Esophagus mucosa (tissue), 1 donor: Measurements from ENCODE around the gene RGS6. TPM values are rescaled to one million over a fixed set of nuclear protein-coding genes. Genes with fewer than 3 reads are reported as not detected.

ENCODE experiments used
- ATAC-seq: fragments of 200-7000 bp; cut with Tn5 transposase; one replicate; pipeline ENCODE4 v1.9.1; 2020
- total RNA-seq: library from RNA; stranded (reverse); gene quantifications from one replicate; pipeline ENCODE4 v1.2.4, GENCODE V29; 2023
- donor health status: DM: yes; HTN: yes; CAD: no.

The RGS6 gene
- total RNA-seq, 1 donor from 2014 or later = 0.52 TPM

DNA sequence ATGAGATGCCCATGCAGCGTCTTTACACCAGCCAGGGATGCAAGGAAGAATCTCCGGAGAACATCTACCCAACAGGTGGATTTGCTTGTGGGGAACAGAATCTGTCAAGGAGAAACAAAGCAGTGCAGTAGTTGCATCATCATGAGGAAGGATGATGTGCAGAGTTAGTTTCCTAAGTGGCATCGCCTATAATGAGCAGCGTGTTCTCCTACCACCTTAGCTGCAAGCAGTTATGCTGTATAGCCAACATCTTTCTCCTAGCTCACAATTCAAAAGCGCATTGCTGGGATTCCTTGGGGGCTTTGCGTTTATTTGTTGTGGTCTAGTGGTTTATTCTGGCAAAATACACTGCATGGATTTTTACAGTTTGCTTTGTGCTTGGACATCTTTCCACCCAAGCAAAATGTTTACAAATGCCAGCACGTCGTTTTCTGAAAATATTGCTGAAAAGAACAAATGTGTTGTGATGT lies 233.0 kb downstream of the RGS6 start:
- ATAC-seq = no peak

DNA sequence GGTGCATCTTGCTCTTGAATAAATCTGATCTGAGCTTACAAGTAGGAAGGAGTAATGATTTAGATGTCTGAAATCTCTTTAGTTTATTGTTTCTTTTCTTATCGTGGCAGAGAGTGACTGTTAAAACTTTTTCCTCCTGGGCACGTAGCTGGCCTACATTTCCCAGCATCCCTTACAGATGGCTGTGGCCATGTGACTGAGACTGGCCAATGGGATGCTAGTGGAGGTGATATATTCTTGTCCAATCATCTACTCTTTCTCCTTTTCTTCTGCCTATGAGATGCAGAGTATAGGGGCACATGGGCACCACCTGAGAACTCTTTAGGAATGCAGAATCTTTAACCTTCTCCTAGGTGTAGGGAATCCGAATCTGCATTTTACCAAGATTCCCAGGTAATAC lies 237.3 kb downstream of the RGS6 start:
- no peak for ATAC-seq

DNA sequence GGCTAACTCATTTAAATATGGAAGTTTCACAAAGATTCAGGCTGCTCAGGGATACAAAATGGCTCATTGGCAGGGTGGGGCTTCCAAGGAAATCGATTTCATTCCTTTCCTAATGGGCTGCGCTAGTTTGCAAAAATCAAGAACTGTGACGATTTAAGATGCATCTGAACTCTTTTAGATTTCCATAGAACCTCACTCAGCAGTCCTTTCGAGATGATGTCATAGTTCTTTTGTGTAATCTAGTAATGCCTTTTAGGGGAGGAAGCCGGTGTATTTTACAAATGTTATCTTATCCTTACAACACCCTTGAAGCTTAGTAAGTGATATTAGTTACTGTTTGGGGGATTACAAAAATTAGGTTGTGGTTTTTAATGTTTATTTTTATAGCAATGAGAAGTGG lies 239.8 kb downstream of the RGS6 start:
- no peak for ATAC-seq

DNA sequence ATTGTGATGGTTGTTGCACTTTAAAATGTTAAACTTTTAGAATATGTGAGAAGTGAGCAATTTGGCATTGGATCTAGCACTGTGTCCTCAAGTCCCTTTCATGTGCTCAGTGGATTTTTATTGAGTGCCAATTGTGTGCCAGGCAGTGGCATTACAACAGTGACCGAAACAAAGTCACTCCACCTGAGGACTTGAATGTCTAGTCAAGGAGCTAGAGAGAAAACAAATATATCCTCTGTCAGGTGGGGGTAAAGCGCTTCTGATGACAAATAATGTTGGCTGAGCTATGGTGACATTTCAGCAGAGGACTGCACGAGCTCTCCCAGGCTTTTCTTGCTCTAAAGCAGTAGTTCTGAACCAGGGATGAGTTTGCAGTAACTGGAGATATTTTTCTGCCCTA lies 240.4 kb downstream of the RGS6 start:
- no peak for ATAC-seq

DNA sequence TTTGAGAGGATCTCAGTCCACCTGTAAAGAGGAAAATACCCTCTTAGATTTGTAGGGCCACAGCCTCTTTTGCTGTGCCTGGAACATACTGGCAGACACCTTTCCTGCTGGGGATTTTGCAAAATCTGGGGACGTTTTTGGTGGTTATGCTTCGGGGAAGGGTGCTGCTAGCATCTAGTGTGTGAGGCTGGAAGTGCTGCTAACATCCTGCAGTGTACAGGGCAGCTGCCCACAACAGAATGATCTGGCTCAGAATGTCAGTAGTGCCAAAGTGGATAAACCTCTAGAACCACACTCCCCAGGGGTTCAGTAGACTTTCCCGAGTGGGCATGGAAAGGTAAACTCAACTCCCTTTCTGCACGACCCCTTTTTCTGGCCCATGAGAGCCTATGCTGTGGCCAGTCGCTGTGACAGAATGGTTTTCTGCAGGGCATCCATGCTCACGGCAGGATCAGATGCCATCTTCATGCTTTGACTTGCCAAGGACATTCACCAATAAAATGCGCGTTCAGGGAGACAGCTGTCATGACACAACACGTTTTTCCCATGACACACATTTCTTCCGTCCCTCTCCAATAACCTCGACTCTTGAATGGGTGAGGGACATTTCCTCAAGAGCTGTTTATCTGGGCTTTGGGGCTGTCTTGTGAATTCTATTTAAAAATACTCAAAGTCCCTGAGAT lies 240.9 kb downstream of the RGS6 start:
- ATAC-seq = no peak

DNA sequence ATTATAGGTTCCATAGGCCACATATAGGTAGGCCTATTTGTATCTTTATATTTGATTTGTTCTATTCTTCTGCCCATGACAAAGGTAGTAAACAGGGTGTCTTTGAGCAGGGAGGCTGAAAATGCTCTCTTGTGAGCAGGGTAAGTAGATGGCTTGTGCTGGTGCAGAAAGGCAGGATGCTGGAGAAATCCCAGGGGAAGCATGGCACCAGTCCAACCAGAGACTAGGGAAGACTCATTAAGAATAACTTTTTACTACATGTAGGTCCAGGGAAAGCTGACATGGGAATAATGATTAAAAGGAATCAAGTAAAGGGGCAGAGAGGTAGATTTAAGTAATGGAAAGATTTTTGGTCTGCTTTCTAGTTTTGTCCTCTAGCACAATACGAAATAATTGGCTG lies 245.0 kb downstream of the RGS6 start:
- no peak for ATAC-seq

DNA sequence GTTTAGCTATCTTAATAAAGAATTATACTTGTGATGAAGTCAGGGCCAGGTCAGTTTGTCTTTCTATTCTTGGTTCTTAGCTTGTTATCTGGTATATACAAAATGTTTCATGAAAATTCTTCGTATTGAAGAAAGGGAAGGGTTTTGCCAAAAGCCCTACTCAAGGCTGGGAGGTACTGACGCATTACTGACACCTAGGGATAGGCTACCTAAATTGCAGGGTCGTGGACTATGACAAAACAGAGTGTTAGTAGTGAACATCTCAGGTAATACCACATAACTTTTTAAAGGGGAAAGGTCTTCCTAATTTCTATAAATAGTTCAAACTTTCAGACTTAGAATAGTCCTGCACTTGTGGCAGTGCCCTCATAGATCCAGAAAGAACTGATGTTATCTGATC lies 246.3 kb downstream of the RGS6 start:
- ATAC-seq = no peak

DNA sequence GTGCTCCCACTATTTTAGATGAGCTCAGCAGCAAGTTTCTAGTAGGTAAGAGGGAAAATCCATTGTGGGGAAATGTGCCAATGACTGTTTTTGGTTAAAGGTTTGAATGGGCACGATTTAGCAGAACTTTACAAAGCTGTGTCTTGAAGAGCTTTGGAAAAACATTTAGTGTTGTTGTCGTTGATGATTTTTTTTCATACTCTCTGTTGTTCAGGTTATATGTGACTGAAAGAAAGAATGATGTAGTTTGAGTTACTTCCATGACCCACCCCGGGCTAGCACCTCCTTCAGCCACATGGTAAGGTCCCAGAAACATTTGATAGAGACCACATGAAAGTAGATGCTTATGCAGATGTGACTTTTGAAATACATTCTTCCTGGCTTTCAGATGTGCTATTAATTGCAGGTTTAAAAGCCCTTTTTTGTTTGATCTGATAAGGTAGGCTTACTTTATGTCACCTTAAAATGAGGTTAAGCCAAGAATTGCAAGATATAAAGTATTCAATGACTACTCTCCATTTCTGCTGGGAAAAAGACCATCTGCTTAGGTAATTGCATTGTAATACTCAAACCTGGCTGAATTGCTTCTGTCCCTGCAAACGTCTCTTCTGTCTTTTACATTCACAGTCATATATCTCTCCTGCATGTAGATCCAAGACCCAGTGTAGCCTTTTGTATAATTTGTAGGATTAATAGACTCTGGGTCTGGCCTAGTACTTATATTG lies 250.6 kb downstream of the RGS6 start:
- ATAC-seq = no peak

DNA sequence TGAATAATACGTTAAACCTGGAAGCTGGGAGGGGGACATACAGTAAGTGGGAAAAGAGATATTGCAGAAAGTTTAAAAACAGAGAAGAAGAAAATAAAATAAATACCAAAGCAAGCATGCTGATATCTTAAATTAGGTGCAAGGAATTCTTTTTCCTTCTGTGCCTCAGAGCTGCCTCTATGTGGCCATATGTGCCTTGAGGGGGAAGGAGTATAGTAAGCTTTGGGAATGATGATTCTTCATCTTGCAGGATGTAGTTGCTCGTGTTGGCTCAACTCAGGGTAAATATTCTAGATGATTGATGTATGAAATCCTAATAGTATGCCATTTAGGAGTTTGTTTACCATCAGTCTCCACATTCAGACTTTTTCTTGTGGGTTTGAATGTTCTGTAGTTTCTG lies 251.4 kb downstream of the RGS6 start:
- ATAC-seq = no peak

DNA sequence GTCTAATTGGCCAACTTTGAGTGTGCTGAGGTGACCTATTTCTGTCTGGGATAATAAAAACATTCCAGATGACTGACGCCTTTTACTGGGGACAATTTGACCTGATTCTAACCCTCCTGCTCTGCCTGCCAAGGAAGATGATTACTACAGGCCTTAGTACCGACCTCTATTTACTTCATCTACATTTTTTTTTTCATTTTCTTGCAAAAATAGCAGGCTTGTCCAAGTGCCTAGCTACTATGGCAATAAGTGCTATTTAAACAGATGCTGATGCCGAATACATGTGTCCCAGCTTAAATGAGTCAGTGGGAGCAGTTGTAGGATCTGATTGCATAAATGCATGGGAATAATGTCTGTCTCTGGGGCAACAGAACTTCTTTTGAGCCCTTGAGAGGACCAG lies 254.3 kb downstream of the RGS6 start:
- ATAC-seq = no peak

DNA sequence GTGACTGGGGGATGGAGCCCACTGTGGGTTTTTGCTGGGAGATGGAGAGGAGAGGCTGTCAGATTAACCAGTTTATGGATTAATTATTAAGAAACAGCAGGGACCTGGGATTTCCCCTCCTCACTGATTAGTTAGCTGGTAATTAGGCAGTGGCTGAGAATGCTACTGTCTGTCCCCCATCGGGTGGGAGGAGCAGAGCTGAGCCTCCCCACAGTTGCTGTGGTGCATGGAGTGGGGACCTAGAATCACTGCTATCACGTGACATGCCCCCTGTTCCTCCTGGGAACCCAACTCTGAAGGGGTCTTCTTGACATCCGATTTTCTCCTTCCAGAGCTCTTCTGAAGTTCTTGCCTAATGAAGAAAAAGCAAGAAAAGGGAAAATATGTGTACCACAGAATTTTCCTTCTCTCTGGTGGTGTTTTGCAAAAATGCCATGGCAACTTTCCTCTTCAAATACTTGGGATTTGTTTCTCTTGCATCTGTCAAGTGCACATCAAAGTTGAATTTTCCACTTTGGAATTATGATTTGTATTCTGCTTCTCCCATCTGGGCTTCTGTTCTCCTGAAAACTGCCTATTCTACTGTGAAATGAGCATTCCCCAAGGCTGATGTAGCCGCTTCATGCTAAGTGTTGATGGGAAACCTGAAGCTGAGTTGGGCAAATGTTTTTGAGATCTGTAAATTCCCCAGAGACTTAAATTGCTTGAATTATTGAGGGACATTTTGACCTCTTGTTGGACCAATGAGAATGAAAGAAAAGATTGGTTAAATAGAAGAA lies 264.2 kb downstream of the RGS6 start:
- ATAC-seq = no peak

DNA sequence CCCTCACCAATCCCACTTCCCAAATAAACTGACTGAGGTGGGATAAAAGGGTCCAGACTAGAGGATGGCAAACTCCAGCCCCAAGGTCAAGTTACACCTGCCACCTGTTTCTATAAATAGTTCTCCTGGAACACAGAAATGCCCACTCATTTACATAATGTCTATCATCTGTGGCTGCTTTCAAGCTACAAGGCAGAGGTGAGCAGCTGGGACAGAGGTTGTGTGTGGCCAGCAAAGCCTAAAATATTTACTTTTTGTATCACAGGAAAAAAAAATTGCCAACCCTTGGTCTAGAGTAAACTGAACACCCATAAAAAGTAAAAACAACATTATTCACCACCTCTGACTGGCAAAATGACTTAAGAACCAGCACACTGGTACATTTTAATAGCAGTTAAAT lies 269.4 kb downstream of the RGS6 start:
- ATAC-seq = no peak

DNA sequence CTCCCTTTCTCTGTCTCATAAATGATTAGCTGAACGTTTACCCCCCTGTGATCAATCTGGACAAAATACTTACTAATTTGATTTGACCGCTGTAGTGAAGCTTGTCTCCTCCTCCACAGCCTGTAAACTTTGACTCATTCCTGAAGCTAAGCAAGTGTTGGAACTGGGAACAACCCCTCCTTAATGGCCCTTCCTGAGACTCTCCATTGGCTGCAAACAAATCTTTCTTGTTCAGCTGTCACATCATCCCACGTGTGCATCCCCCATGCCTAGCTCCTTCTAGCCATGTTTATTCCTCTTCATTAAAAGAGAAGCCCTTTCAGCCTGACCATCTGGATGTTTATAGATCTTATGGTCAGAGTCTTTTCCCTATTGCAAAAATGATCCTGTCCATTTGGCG lies 281.2 kb downstream of the RGS6 start:
- no peak for ATAC-seq

DNA sequence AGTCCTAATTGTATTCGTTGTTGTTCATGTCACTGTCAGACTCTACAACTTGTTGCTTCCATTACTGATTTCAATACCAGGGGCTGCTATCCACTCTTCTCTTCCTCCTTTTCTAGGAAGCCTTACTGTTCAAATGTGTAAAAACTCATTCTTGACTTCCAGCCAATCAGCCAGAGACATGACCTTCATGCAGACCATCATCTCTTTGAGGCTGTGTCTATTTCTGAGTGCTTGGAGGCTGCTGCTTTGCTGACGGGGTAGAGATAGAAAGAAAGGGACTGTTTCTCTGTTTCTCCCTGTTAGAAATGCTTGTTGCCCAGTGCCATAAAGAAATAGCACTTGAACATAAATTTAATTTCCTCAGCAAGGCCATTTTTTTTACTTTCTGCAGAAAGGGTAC lies 282.9 kb downstream of the RGS6 start:
- no peak for ATAC-seq

DNA sequence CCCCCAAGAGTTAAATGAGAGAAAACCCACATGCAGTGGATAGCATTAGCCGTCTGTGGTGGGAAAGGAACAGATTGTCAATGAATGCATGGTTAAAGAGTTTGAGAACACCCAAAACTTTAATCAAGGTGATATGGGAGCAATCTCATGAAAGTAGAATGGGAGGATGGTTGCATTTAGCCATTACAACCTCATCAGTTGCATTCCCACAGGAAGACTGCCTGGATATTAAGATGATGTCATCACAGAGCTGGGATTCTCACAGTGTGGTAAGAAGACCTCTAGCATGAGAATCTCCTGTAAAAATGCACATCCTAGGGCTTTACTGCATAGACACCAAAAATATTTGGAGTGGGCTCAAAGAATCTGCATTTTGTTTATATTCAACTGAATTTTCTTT lies 284.9 kb downstream of the RGS6 start:
- ATAC-seq = no peak

DNA sequence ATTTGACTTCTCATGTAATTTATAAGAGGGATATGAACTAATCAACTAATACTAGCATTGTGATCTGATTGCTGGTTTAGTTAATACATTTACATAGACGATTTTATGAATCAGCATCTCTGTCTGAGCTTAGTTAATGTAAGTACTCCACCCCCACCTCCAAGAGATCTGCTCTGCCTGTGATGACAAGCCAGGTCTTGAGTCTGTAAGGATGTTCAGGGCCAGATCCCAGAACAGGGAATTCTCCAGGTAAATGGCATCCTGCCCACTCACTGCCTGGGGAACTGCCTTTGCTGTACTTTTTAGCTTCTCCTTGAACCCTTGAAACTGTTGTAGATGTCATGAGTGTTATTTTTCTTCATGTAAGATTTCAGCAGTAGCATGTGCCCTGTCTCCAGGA lies 289.8 kb downstream of the RGS6 start:
- no peak for ATAC-seq

DNA sequence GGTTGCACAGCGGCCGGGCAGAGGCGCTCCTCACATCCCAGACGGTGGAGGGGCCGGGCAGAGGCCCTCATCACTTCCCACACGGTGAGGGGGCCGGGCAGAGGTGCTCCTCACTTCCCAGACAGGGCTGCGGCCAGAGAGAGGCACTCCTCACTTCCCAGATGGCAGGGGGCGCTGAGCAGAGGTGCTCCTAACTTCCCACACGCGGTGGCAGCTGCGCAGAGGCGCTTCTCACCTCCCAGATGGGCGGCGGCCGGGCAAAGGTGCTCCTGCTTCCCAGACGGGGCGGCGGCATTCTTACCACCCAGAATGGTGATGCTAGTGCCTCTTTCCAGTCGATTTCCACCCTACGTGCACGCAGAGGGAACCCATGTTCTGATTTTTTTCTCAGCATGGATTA lies 304.4 kb downstream of the RGS6 start:
- no peak for ATAC-seq

DNA sequence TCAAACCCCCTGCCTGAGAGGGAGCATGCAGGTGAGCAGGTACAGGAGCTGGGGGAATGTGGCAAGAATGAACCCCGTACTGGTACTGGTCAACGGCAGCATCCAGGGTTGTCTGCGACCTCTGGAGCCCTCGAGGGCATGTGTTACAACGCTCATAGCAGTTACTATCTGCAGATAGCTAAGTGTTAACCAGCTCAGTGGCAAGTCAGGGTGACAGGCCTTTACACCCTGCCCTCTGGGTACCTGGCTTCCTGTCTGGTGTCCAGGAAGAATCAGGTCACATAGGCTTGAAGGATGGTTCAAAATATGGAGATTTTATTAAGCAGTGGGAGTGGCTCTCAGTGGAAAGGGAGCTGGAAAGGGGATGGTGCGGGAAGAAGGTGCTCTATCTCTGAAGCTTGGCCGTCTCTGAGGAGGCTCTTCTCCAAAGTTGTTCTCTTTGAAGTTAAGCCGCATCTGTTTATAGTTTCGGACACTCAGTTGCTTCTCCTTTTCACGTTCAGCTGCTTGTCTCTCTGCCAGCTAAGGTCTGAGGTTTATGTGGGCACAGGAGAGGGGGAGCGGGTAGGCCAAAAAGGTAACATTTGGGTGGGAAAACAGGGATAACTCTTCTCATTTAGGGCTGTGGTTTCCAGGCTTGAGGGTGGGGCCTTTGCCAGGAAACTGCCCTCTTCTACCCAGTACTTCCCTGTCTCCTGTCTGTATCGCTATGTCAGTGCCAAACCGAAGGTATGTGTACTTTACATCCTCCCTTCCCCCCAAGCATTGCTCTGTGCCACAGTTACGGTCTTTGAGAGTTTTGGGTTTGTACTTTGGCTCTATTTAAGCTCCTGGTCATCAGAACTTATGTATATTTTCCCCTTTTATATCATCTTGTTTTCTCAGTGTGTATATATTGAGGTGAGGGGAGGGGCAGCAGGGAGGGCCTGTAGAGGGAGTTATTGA lies 305.8 kb downstream of the RGS6 start:
- ATAC-seq = no peak

DNA sequence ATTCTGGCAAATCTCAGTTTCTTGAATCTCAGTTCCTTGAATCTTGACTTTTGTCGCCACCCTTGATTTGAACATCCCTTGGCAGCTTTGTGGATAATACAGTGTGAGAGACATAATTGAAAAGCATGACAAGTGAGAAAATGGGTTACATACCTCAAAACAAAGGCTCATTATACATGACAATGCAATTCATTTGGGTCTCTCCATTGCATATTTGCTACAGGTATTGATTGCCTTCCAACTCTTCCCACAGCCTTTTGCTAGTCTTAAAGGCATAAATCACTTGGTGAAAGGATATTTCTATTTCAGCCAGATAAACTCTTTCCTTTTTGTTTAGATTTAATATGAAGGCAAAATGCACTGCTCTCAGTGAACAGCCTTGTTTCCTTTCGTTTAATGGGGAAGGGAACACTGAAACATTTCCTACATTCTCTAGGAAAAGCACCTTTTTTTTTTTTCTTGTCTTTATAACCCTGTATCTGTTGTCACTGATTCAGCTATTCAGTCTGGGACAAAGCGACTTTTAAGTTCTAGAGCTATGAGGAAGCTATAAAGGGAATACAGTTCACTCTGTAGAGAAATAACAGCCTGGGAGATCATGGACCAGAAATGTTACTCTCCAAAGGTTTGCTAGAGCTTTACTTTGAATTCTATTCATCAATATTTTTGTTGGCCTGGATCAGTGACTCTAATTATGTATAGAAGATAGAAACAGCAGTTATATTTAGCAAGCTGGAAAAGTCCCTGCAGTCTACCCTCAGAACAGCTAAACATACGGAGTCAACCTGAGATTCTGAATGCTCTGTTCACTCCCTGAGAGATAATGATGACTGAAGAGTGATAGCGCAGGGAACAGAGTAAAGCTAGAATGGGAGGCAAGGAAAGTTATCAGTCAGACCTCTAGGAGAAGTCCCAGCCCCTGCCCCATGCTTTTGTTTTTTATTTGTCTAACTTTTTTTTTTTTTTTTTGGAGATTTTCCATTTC lies 311.4 kb downstream of the RGS6 start:
- ATAC-seq = no peak

DNA sequence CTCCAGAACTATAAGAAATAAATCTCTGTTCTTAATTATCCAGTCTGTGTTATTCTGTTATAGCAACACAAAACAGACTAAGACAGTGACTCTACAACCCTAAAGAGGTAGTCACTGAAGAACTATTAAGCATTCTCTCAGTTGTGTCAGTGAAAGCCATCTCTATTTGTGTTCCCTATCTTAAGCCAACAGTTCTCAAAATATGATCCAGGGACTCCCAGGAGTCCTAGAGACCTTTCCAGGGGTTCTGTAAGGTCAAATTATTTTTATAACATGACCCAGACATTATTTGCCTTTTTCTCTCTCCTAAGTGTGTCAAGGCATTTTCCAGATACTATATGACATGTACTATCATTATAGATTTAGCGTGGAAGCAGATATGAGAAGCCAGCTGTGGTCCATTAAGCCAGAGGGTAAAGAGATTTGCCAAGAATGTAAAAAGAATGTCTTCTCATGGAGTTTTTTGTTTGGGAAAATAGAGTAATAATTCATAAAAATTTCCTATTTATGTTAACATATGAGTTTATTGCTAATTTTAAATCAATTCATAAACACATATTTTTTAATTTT lies 315.8 kb downstream of the RGS6 start:
- ATAC-seq = no peak

DNA sequence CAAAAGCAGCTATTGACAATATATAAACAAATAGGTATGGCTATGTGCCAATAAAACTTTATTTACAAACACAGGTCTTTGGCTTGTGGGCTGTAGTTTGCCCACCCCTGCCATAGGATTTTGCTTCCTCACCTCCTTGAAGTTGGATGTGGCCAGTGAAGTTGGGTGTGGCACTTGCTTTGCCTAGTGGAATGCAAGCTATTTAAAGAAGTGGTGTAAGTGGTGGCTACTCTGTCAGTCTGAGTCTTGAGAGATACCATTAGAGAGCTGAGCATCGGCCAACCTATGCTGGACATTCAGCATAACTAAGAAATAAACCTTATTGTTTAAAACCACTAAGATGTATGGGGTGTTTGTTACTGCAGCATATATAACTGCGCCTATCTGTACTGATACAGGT lies 321.3 kb downstream of the RGS6 start:
- no peak for ATAC-seq
